ENCODE results near the gene SCD. TPM values are rescaled to one million over a fixed set of nuclear protein-coding genes. Genes with fewer than 3 reads are reported as not detected.

SCD gene
- total and polyA plus RNA-seq, 2 of the 13 experiments (the other 11 are each of a cell fraction or from before 2014, with no cell fraction given): 492 to 512 TPM

DNA sequence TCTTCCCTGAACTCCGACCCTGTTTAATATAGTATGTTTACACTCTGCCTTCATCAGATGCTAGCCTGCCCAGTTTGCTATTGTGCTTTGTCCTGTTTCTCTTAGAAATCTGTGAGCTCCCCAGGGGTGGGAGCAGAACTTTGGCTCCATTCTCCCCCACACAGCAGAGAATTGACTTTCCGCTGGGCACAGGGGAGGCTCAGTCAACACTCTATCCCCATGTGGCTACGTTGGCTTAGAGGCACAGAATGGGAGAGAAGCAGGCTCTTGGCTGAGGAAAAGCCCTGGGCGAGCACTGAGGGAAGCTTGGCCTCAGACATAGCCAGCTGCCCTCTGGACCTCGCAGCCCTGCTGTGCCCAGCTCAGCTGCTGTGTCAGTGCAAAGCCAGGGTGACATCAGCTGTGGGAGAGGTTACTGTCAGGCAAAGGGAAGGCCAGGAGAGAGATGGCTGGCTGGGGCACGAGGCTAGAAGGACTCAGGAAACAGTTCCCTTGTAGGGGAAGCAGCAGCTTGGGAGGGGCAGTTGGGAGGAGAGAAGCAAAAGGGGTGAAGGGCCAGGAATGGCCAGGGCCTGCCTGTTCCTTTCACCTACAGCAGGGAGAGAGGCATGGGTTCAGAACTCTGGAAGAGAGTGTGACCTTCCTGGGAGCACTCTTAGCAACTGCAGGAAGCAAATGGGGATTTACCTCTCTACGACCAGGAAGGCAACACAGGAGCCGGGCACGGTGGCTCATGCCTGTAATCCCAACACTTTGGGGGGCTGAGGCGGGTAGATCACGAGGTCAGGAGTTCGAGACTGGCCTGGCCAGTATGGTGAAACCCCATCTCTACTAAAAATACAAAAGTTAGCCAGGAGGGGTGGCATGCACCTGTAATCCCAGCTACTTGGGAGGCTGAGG is 5.8 kb upstream of the SCD start (continued):
- TF ChIP-seq, protein P1, sequence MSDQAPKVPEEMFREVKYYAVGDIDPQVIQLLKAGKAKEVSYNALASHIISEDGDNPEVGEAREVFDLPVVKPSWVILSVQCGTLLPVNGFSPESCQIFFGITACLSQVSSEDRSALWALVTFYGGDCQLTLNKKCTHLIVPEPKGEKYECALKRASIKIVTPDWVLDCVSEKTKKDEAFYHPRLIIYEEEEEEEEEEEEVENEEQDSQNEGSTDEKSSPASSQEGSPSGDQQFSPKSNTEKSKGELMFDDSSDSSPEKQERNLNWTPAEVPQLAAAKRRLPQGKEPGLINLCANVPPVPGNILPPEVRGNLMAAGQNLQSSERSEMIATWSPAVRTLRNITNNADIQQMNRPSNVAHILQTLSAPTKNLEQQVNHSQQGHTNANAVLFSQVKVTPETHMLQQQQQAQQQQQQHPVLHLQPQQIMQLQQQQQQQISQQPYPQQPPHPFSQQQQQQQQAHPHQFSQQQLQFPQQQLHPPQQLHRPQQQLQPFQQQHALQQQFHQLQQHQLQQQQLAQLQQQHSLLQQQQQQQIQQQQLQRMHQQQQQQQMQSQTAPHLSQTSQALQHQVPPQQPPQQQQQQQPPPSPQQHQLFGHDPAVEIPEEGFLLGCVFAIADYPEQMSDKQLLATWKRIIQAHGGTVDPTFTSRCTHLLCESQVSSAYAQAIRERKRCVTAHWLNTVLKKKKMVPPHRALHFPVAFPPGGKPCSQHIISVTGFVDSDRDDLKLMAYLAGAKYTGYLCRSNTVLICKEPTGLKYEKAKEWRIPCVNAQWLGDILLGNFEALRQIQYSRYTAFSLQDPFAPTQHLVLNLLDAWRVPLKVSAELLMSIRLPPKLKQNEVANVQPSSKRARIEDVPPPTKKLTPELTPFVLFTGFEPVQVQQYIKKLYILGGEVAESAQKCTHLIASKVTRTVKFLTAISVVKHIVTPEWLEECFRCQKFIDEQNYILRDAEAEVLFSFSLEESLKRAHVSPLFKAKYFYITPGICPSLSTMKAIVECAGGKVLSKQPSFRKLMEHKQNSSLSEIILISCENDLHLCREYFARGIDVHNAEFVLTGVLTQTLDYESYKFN (CRISPR knock-in tag; conservative IDR thresholded peaks at IDR 0.05): peak; percentile 85
- TF ChIP-seq, protein P2, sequence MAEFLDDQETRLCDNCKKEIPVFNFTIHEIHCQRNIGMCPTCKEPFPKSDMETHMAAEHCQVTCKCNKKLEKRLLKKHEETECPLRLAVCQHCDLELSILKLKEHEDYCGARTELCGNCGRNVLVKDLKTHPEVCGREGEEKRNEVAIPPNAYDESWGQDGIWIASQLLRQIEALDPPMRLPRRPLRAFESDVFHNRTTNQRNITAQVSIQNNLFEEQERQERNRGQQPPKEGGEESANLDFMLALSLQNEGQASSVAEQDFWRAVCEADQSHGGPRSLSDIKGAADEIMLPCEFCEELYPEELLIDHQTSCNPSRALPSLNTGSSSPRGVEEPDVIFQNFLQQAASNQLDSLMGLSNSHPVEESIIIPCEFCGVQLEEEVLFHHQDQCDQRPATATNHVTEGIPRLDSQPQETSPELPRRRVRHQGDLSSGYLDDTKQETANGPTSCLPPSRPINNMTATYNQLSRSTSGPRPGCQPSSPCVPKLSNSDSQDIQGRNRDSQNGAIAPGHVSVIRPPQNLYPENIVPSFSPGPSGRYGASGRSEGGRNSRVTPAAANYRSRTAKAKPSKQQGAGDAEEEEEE (CRISPR knock-in tag; IDR thresholded peaks at IDR 0.05; ENCODE audit: borderline replicate concordance): 0 out of 2 replicates have a peak, but pooled peaks have one; percentile 38
- 0 out of 2 replicates have a peak, but pooled peaks have one; percentile 36 for TF ChIP-seq JUN (CRISPR knock-in tag; IDR thresholded peaks at IDR 0.05)
- TF ChIP-seq NFE2 (CRISPR knock-in tag; IDR thresholded peaks at IDR 0.05): no peak
- no peak for TF ChIP-seq LCORL (IDR thresholded peaks at IDR 0.05)
- TF ChIP-seq LCORL (CRISPR knock-in tag; IDR thresholded peaks at IDR 0.05): peak; percentile 59
- TF ChIP-seq ZNF775 (CRISPR knock-in tag; IDR thresholded peaks at IDR 0.05; ENCODE audit: borderline replicate concordance): no peak; the same call in 1 of the 2 replicates
- 0 out of 2 replicates have a peak, but pooled peaks have one; percentile 3 for TF ChIP-seq MXD4 (CRISPR knock-in tag; IDR thresholded peaks at IDR 0.05)
- TF ChIP-seq ZNF616 (CRISPR knock-in tag; IDR thresholded peaks at IDR 0.05; ENCODE audit: low read depth): 0 out of 2 replicates have a peak, but pooled peaks have one; percentile 49
- TF ChIP-seq STAG1 (CRISPR knock-in tag; IDR thresholded peaks at IDR 0.05): 0 out of 2 replicates have a peak, but pooled peaks have one; percentile 13
- peak; percentile 54; the same call in 1 of the 2 replicates for TF ChIP-seq PPARG (CRISPR knock-in tag; conservative IDR thresholded peaks at IDR 0.05)
- TF ChIP-seq MXI1 (IDR thresholded peaks at IDR 0.05; ENCODE audit: borderline replicate concordance, low read depth, low read length): peak; percentile 36; the same call in 1 of the 3 replicates
- TF ChIP-seq ZBTB3 (CRISPR knock-in tag; IDR thresholded peaks at IDR 0.05; ENCODE audit: borderline replicate concordance, low read depth): no peak
- TF ChIP-seq, protein P3, sequence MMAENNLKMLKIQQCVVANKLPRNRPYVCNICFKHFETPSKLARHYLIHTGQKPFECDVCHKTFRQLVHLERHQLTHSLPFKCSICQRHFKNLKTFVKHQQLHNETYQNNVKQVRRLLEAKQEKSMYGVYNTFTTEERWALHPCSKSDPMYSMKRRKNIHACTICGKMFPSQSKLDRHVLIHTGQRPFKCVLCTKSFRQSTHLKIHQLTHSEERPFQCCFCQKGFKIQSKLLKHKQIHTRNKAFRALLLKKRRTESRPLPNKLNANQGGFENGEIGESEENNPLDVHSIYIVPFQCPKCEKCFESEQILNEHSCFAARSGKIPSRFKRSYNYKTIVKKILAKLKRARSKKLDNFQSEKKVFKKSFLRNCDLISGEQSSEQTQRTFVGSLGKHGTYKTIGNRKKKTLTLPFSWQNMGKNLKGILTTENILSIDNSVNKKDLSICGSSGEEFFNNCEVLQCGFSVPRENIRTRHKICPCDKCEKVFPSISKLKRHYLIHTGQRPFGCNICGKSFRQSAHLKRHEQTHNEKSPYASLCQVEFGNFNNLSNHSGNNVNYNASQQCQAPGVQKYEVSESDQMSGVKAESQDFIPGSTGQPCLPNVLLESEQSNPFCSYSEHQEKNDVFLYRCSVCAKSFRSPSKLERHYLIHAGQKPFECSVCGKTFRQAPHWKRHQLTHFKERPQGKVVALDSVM (CRISPR knock-in tag; IDR thresholded peaks at IDR 0.05): 0 out of 2 replicates have a peak, but pooled peaks have one; percentile 39
- TF ChIP-seq, protein P4, sequence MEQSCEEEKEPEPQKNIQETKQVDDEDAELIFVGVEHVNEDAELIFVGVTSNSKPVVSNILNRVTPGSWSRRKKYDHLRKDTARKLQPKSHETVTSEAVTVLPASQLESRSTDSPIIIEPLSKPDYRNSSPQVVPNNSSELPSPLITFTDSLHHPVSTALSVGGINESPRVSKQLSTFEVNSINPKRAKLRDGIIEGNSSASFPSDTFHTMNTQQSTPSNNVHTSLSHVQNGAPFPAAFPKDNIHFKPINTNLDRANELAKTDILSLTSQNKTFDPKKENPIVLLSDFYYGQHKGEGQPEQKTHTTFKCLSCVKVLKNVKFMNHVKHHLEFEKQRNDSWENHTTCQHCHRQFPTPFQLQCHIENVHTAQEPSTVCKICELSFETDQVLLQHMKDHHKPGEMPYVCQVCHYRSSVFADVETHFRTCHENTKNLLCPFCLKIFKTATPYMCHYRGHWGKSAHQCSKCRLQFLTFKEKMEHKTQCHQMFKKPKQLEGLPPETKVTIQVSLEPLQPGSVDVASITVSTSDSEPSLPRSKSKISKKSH (CRISPR knock-in tag; IDR thresholded peaks at IDR 0.05; ENCODE audit: borderline replicate concordance): peak; percentile 76; the same call in 1 of the 2 replicates
